Measurements from ENCODE around the gene LAMC2.

The LAMC2 gene

DNA sequence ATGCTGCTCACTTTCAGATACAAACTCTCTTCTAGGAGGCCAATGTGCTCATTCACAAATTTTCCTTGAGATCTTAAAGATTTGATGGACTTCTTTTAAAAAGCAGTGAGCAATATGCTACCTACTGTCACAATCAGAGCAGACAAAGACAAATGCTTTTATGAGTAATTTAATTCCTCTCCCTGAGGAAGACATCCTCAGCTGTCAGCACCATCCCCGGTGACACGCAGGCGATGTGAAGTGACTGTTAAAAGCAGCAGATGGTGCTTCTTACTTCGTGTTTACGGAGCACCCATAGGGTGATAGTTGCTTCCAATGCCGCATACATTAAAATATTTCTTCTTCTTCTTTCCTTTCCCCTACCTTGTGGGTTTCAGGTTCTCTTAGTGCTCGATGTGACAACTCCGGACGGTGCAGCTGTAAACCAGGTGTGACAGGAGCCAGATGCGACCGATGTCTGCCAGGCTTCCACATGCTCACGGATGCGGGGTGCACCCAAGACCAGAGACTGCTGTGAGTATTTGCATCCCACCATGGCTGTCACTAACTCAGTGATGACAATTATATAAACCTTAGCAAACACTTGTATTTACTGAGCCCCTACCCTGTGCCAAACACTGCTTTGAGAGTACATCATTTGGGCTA lies 29.1 kb downstream of the LAMC2 start:
- H3K4me3 Mint-ChIP-seq = no peak overlapping the region
- H3K9me3 Mint-ChIP-seq = no peaks in the 10 kb centered on the region
- ATAC-seq = no peak
- H3K27me3 Mint-ChIP-seq = peaks cover 46% of the 10 kb centered on the region
- peaks cover 4% of the 10 kb centered on the region for H3K4me1 Mint-ChIP-seq
- H3K27ac Mint-ChIP-seq = no peak overlapping the region
- no peaks in the 10 kb centered on the region for H3K36me3 Mint-ChIP-seq

DNA sequence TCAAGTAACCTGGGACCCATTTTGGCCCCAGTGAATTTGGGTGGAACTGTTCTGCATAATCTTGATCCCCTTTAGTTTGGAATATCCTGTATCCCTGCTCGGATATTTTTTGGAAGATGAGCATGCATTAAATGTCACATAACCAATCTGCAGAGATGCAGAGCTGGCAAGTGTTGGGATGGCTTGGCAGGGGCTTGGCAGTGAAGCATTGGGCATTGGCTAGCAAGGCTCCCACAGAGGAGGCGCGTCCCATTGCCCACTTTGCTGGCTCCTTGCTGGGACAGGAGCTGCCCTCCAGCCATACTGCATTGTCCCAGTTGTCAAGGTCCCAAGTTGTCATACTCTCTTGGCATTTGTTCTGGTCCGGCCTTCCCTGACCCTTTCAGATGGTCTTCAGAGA lies 29.9 kb downstream of the LAMC2 start:
- H3K27ac Mint-ChIP-seq = no peak overlapping the region
- peaks cover 4% of the 10 kb centered on the region for H3K4me1 Mint-ChIP-seq
- no peaks in the 10 kb centered on the region for H3K9me3 Mint-ChIP-seq
- H3K4me3 Mint-ChIP-seq = no peak overlapping the region
- no peak for ATAC-seq
- H3K27me3 Mint-ChIP-seq = peaks cover 46% of the 10 kb centered on the region
- no peaks in the 10 kb centered on the region for H3K36me3 Mint-ChIP-seq

DNA sequence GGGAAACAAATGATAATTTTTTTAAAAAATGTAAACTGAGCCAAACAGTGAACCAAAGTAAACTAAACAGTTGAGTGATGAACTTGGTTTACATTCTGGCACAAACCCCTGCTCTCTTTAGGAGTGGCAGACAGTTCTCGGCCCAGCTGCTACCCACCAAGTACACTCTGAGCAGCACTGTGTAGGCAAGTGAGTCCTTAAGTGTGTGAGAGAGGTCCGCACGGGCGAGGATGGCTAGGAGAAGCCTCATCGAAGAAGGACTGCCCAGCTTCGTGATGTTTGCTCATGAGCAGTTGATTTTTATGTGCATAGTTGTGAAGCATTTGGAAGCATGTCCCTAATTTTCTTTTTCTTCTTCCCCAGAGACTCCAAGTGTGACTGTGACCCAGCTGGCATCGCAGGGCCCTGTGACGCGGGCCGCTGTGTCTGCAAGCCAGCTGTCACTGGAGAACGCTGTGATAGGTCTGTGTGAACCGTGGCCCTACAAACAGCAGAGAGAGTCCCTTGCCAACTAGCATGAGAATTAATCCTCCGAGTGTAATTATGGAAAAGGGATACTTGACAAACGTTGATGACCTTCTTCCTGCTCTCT lies 32.1 kb downstream of the LAMC2 start:
- Mint-ChIP-seq H3K4me3 (no peak overlapping the region), H3K9me3 (no peaks in the 10 kb centered on the region), H3K27me3 (peaks cover 34% of the 10 kb centered on the region), H3K36me3 (no peaks in the 10 kb centered on the region), H3K27ac (no peak overlapping the region), H3K4me1 (peaks cover 4% of the 10 kb centered on the region)
- ATAC-seq = no peak

DNA sequence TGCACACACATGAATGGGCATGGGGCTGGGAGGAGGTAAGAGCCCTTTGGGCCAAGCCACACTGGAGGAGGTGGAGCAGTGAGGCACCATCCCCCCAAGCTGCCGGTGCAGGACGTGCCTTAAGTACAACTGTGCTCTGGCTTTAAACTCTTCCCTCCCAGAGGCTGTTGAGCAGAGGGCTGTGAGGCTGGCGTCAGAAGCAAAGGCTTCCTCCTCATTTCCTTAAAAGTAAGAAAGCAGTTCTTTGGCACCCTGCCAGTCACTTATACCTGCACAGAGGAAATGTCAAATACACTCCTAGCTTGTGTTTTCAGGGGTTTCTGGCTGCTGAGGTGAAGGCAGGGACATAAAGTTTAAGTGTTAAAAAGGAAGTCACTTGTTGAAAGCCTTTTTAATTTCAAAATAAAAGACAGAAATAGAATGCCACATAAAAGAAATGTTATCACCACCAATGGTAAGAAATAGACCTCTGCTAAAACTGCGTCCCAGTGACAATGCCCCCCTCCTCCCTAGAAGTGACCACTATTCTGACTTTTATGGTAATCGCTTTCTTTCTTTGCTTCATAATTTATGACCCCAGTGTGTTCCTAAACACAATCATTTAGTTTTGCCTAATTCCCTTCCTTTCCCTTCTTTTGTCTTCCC lies 33.0 kb downstream of the LAMC2 start:
- H3K9me3 Mint-ChIP-seq = no peaks in the 10 kb centered on the region
- H3K36me3 Mint-ChIP-seq = no peaks in the 10 kb centered on the region
- H3K4me1 Mint-ChIP-seq = peaks cover 4% of the 10 kb centered on the region
- no peak overlapping the region for H3K4me3 Mint-ChIP-seq
- ATAC-seq = peak; percentile 40
- H3K27ac Mint-ChIP-seq = no peak overlapping the region
- H3K27me3 Mint-ChIP-seq = peaks cover 26% of the 10 kb centered on the region

DNA sequence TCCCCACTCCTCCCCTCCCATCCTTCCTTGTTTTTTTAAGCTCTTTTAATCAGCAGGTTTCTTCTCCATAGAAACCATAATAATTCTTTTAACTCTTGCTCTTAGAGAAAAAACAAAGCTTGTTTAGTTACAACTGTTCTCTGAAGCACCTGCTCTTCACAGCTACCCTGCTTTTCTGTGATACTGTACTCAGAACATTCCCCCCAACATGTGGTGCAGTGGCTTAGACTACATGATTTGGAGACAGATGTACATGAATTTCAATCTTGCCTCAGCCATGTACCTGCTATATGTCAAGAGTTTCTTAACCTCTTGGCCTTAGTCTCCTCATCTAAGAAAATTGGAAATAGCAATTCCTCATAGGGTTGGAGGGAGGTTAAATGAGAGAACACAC lies 33.5 kb downstream of the LAMC2 start:
- peaks cover 4% of the 10 kb centered on the region for H3K4me1 Mint-ChIP-seq
- ATAC-seq = no peak
- H3K9me3 Mint-ChIP-seq = no peaks in the 10 kb centered on the region
- peaks cover 21% of the 10 kb centered on the region for H3K27me3 Mint-ChIP-seq
- H3K4me3 Mint-ChIP-seq = no peak overlapping the region
- H3K36me3 Mint-ChIP-seq = no peaks in the 10 kb centered on the region
- H3K27ac Mint-ChIP-seq = no peak overlapping the region

DNA sequence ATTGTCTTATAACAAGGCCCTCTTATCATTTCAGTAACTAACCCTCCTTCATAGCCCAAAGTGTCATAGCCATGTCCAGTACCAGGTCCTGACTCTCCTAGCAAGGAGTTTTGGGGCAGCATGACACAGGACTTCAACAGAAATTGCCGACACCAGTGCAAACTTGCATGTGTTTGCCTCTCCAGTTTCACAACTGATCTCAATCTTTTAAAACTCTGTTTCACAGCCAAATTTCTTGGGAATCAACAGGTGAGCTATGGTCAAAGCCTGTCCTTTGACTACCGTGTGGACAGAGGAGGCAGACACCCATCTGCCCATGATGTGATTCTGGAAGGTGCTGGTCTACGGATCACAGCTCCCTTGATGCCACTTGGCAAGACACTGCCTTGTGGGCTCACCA lies 36.8 kb downstream of the LAMC2 start:
- H3K36me3 Mint-ChIP-seq = no peaks in the 10 kb centered on the region
- peaks cover 12% of the 10 kb centered on the region for H3K4me1 Mint-ChIP-seq

DNA sequence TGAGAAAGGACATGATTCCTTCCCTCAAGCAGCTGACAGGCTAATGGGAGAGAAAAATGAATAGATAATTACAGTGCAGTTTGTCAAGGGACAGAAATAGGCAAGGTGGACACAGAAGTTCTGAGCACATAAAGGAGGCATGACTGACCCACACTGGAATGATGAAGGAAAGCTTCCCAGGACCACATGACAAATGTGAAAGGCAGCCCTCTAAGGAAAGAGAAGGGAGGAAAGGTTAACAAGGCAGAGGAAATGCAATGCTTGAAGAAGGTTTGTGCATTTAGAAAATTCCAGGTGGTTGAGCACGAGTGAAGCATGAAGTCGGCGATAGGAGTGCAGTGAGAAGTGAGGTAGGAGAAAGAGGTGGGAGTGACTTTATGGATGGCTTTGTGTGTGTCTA lies 37.4 kb downstream of the LAMC2 start:
- H3K27ac Mint-ChIP-seq = no peak overlapping the region
- H3K27me3 Mint-ChIP-seq = peaks cover 9% of the 10 kb centered on the region
- H3K4me1 Mint-ChIP-seq = peaks cover 12% of the 10 kb centered on the region
- no peak for ATAC-seq
- no peak overlapping the region for H3K4me3 Mint-ChIP-seq
- no peaks in the 10 kb centered on the region for H3K9me3 Mint-ChIP-seq
- no peaks in the 10 kb centered on the region for H3K36me3 Mint-ChIP-seq

More for the DNA sequence above, 36.8 kb downstream of the LAMC2 start:
- Mint-ChIP-seq H3K27ac (no peak overlapping the region), H3K9me3 (no peaks in the 10 kb centered on the region), H3K27me3 (peaks cover 9% of the 10 kb centered on the region), H3K4me3 (no peak overlapping the region)
- ATAC-seq = no peak

DNA sequence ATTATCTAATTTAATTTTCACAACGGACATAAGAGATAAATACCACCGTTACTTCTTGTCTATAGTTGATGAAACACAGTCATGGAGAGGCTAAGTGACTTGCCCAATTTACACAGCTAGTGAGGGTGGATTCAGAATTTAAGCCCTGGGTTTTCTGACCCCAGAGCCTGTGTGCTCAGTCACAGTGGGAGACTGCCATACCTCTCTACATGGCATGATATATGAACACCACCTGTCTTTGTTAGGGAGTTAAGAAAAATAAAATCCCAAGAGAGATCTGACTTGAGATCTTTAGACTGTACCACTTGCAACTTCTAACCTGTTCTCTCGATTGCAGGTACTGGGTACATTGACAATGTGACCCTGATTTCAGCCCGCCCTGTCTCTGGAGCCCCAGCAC lies 40.3 kb downstream of the LAMC2 start:
- Mint-ChIP-seq H3K4me1 (peaks cover 7% of the 10 kb centered on the region), H3K4me3 (no peak overlapping the region), H3K36me3 (no peaks in the 10 kb centered on the region), H3K27ac (no peak overlapping the region), H3K27me3 (peaks cover 9% of the 10 kb centered on the region), H3K9me3 (no peaks in the 10 kb centered on the region)
- no peak for ATAC-seq

DNA sequence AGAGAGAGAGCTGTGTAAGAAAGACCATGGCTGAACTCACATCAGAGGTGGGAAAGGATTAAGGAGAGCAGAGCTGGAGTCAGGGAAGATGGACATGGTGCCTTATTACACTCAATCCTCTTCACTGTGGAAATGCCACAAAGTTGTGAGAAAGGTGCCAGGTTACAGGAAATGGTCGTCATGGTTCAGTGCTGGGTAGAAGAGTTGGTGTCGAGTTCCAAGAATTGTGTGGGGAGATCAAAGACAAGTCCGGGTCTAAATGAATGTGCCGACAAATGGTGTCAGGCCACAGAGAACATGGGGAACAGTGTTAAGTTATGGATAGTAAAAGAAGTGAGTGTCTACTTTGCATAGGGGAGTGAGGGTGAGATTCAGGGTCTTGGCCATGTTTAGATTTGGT lies 40.9 kb downstream of the LAMC2 start:
- Mint-ChIP-seq H3K36me3 (no peaks in the 10 kb centered on the region), H3K4me3 (no peak overlapping the region), H3K9me3 (no peaks in the 10 kb centered on the region), H3K4me1 (peaks cover 7% of the 10 kb centered on the region), H3K27me3 (peaks cover 9% of the 10 kb centered on the region), H3K27ac (no peak overlapping the region)
- ATAC-seq = no peak

DNA sequence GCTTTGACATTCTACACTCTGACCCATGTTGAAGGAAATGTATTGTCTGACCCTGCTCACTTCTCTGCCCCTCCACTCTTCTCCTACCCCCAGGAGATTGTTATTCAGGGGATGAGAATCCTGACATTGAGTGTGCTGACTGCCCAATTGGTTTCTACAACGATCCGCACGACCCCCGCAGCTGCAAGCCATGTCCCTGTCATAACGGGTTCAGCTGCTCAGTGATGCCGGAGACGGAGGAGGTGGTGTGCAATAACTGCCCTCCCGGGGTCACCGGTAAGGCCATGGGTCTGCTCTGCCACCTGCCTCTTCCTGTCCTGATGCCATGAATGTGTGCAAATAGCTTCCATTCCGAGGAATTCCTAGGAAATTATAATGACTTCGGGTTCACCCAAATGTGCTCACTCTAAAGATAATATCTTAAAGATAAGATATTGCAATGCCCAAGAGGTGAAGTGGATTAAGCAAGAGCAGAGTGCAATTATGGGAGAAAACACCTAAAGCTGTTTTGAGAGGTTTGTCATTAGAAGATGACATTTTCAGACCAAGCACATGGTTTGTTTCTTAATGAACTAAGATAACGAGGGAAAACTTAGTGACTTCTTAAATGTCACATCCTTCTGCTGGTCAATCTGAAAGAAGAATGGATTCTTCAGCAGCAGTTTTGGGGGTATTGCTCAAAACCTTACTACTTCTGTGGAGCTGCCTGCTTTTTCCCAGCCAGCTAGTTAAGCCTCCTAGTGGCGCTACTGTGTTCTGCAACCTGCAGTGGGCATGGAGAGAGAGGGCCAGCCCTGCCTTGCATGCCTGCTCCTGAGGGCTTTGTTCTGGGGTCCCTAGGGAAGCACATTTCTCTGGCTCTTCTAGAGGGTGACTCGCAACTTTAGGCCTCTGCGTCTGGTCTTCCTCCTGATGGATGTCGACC lies 41.6 kb downstream of the LAMC2 start:
- Mint-ChIP-seq H3K9me3 (no peaks in the 10 kb centered on the region), H3K4me3 (no peak overlapping the region), H3K4me1 (peaks cover 7% of the 10 kb centered on the region), H3K27ac (no peak overlapping the region), H3K27me3 (peaks cover 9% of the 10 kb centered on the region), H3K36me3 (no peaks in the 10 kb centered on the region)
- ATAC-seq = peak; percentile 60

DNA sequence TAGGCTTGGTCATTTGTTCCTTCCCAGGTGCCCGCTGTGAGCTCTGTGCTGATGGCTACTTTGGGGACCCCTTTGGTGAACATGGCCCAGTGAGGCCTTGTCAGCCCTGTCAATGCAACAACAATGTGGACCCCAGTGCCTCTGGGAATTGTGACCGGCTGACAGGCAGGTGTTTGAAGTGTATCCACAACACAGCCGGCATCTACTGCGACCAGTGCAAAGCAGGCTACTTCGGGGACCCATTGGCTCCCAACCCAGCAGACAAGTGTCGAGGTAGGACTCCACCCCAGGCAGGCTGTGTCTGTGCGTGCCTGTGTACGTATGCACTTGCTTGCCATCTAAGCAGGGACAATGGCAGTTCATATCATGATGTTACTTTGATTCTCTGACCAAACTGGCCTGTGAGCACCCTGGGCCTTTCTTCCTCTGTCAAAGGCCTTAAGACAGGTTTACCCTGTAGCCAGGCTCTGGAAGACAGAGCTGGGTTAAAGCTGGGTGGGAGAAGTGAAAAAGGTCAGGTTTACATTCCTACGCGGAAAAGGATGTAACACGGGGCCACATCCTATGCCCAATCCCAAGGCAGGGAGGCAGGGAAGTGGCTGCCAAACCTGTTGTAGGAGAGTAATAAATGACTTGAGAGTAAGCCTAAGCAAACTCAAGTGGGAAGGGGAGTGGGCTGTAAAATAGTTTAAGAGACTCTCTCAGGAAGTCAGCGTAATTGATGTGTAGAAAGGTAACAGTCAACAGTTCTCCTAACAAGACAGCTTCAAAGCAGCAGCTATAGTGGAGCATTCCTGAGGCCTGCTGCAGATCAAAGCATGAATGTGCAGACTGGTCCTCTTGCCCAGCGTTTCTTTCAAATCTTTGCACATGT lies 42.5 kb downstream of the LAMC2 start:
- Mint-ChIP-seq H3K27me3 (peaks cover 9% of the 10 kb centered on the region), H3K36me3 (no peaks in the 10 kb centered on the region), H3K4me1 (peaks cover 13% of the 10 kb centered on the region), H3K9me3 (no peaks in the 10 kb centered on the region), H3K27ac (no peak overlapping the region), H3K4me3 (no peak overlapping the region)
- no peak for ATAC-seq

DNA sequence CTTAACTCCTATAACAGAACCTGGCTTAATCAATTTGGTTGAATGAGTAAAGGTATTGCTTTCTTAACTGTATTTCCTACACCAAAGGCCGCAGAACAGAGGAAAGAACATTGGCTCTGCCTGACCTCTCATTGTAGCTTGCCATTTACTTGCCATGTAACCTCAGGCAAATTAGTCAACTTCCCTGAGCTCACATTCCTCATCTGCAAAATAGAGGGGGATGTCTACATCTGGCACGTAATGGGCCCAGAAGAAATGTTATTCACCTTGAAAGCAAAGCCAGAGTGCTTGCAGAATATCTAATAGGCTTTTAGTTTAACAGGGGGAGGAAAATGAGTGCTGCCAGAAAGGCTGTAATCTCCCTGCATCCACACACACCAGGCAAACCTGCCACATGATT lies 44.3 kb downstream of the LAMC2 start:
- no peak overlapping the region for H3K27ac Mint-ChIP-seq
- H3K27me3 Mint-ChIP-seq = peaks cover 13% of the 10 kb centered on the region
- no peaks in the 10 kb centered on the region for H3K9me3 Mint-ChIP-seq
- ATAC-seq = no peak
- H3K36me3 Mint-ChIP-seq = no peaks in the 10 kb centered on the region
- peaks cover 18% of the 10 kb centered on the region for H3K4me1 Mint-ChIP-seq
- no peak overlapping the region for H3K4me3 Mint-ChIP-seq

DNA sequence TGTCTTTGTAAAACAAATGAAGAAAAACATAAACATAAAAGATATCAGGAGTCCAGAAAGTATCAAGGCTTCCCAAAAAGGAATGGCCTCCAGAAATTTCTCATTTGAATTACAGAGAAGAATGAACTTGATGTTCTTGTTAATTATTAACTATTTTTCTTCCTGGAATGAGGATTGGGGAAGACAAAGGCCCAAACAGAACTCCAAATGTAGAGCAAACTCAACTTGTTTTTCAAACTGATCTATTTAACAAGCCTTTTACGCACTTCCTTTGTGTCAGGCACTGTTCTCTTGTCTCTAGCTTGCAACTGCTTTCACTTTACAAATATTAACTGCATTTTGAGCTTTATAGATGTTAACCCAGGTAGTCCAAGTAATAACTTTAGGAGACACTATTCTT lies 45.5 kb downstream of the LAMC2 start:
- ATAC-seq = no peak
- Mint-ChIP-seq H3K36me3 (no peaks in the 10 kb centered on the region), H3K4me3 (no peak overlapping the region), H3K27ac (no peak overlapping the region), H3K4me1 (peaks cover 19% of the 10 kb centered on the region), H3K9me3 (no peaks in the 10 kb centered on the region), H3K27me3 (peaks cover 19% of the 10 kb centered on the region)

DNA sequence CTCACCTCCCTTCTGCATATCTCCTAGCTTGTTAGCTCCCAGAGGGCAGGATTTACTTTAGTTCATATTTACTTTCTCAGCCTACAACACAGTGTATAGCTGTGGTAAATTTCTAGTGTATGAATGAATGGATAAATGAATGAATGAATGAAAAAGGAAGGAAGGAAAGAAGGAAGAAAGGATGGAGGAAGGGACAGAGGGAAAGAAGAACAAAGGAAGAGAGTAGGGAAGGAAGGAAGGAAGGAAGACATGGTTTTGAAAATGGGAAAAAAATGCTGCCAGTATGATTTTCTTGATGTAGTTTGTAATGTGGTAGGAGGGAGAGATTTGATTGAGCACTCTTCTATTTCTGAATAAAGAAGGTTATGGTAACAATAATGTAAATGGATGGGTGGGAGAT lies 47.0 kb downstream of the LAMC2 start:
- H3K36me3 Mint-ChIP-seq = no peaks in the 10 kb centered on the region
- H3K4me1 Mint-ChIP-seq = peaks cover 13% of the 10 kb centered on the region
- H3K4me3 Mint-ChIP-seq = no peak overlapping the region
- H3K27me3 Mint-ChIP-seq = peaks cover 12% of the 10 kb centered on the region
- no peak overlapping the region for H3K27ac Mint-ChIP-seq
- ATAC-seq = no peak
- H3K9me3 Mint-ChIP-seq = no peaks in the 10 kb centered on the region
